DND-41 (cell line): ENCODE results near the gene CTTNBP2.

Experiments used
- CTCF ChIP-seq: IDR thresholded peaks from 2 replicates; pipeline ENCODE4 v1.5.1; 2012; ENCODE audit warnings: borderline replicate concordance, low read length, moderate library complexity, mild to moderate bottlenecking; ENCODE audit not compliant: poor library complexity, severe bottlenecking; ENCODE audit errors: extremely low read depth
- EZH2 ChIP-seq: IDR thresholded peaks from 3 replicates; pipeline ENCODE4 v1.6.1; 2012; ENCODE audit warnings: borderline replicate concordance, low read depth, mild to moderate bottlenecking, moderate library complexity, low read length, inconsistent platforms; ENCODE audit not compliant: severe bottlenecking

DNA sequence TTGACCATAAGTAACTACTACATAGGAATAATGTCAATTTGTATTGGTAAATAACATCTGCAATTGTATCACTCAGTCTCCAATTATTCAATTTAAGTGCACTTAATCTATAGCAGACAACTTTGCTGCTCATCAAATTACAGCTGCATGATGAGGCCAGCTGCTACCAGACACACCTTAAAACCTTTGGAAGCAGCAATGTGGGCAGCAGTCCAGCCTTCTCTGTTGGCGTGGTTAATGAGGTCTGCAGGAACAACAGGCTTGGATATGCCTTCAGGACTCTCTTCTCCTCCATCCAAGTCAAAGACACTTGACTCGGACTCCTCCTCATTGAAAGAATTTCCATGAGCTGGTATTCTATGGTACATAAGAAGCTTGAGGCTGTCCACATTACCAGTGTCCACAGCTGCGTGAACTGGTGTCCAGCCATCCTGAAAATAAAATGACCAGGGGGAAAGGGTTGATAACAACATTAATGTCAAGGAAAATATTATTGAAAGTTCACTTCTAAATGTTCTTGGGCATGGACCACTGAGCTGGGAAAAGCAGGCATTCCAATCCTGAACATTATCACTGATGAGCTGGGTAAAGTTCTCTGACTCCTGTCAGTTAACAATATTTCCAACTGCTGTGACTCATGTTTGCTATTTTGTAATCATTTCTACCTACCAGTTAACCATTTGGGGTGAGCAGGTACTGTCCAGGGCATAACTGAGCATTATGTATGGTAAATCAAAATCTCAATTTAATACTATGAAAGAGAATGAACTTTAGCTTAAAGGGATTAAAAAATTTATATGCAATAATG lies 95.7 kb downstream of the CTTNBP2 start:
- TF ChIP-seq CTCF (no peak), EZH2 (no peak)
